ENCODE measurements around the gene AUH.

AUH gene

DNA sequence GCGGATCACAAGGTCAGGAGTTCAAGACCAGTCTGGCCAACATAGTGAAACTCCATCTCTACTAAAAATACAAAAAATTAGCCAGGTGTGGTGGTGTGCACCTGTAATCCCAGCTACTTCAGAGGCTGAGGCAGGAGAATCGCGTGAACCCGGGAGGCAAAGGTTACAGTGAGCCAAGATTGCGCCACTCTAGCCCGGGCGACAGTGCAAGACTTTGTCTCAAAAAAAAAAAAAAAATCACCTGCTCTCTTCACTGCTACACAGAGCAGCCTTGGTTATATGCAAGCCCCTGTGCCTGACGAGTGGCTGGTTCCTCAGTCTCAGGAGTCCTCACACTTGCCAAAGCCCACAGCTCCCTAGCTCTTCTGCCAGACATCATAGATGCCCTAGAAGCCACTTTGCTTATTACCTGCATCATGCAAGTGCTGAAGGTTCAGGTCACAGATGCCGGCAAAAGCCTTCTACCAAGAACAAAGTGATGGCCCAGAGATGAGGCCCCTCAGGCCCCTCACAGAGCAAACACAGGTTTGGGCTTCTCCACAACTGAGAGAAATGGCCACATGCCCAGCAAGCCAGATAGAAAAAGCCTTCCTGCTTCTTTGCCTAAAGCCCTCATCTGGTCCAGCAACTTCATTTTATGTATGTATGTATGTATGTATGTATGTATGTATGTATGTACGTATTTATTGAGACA is 176.4 kb downstream of the AUH start:
- DNase-seq, result no peak

DNA sequence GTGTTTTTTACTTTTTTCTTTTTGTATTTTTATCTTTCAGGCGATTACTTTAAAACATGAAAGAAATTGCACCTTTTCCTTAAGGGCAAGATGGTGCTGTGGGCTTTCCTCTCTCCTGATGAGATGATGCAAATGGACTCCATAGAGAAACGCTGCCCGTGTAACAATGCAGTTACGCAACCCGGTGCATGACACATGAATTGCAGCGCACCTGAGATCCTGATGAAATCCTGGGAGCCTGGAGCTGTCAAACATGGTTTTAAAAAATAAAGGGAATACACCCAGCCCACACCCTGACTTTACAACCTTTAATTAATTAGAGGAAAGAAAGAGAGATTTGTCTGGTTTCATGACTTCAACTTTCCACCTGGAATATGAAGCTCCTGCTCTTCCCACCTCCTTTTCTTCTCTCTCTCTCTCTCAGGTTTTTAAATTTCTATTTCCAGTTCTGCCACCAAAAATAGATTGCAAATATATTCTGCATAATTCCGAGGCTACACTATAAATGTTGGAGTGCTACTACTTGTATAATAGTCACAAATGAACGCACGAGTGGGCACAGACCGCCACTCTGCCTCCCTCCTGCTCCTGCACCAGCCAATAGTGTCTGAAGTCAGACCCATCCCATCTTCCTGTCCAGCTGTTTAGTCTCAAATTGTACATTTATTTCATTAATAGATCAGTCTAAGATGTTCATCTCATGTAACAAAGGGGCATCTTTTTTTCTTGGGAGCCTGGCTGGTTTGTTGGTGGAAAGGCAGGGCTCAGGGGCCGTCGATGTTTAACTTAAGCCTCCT is 179.1 kb downstream of the AUH start:
- DNase-seq, result no peak

DNA sequence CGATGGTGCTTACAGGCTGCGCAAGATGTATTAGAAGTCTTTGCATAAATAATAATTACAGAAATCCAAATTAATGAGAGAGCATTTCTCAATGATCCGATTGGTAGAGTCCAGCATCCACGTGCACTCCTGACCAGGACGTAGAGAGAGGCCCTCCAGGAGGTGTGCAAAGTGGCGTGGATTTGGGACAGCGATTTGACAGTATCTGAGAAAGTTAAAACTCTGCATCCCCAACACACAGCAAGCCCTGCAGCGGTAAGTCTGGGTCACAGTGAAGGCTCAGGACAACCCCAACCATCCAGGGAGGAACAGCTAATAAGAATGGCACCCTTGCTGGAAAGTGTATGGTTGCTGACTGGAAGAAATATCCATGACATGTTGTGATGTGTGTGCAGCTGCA is 180.2 kb downstream of the AUH start:
- DNase-seq, result no peak

DNA sequence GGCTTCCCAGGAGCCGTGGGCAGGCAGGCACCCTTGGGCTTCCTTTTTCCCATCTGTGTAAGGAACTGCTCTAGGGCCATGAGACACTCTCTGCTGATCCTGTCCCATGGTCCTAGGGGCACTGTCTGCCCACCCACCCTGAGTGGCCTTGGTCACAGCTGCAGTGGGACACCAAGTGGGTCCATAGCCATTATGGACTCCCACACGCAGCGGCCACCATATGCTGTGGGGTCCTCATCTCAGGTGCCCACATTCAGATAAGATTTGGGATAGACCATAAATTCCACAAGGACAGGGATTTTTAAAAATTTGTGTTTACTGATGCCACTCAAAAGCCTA is 180.8 kb downstream of the AUH start:
- no peak for DNase-seq

DNA sequence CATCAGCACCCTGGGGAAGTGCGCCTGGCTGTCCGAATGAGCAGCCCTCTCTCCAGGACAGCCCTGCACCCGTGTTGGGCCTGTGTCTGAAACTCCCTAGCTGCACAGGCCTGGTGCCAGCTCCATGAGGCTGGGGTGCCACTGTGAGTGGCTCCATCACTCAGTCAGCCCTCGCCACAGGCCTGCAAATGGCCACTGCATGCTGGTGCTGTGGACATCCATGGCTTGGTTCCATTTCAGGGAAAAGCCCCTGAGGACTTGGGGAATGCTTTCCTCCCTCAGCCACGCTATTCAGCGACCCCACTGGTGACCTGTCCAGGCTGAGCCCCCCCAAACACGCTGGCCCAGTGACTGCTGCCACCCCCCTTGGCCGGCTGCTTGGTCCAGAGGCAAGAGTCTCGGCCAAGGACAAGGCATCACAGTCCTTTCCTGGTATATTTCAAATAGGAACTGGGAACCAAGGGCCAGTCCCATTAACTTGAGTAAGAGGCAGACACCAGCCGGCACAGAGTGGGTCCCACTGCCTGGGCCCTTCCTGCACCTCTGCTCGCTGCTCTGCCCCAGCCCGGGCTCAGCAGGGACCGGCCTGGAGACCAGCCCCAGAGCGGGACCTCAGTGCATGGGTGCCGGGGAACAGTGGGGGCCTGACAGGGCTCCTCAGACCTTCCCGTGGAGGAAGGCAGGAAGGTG is 181.3 kb downstream of the AUH start:
- no peak for DNase-seq

DNA sequence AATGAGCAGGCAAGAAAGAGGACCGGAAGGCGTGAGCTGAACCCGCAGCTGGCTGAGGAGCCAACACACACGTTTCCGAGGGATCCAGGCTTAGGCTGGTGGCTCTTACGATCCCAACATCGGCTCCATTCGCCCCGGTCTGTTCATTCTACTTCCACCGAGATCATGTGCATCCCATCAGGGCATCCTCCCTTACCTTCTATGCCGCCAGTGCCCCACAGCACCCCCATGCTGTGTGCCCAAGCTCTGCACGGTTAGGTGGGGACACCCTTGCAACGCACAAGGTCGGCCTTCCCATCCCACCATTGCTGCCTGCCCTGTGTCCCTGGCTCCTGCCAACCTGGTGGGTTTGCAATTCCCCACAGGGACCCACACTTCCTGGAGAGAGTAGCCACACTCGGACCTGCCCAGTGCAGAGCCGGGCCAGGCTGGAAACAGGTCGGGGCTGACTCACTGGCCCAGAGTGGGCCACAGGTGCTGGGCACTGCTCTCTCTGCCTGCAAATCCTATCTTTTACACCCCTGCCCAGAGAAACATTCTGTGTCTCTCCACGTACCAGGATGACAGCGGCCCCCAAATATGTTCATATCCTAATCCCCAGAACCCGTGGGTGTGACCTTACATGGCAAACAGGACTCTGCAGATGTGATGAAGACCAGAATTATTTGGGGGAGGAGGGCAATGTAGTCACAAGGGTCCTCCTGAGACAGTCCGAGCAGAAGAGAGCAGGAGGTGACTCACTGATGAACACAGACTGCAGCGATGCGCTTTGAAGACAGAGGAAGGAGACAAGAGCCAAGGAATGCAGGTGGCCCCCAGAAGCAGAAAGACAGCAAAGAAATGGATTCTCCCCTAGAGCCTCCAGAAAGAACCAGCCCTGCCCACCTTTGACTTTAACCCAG is 182.2 kb downstream of the AUH start:
- DNase-seq, result no peak

DNA sequence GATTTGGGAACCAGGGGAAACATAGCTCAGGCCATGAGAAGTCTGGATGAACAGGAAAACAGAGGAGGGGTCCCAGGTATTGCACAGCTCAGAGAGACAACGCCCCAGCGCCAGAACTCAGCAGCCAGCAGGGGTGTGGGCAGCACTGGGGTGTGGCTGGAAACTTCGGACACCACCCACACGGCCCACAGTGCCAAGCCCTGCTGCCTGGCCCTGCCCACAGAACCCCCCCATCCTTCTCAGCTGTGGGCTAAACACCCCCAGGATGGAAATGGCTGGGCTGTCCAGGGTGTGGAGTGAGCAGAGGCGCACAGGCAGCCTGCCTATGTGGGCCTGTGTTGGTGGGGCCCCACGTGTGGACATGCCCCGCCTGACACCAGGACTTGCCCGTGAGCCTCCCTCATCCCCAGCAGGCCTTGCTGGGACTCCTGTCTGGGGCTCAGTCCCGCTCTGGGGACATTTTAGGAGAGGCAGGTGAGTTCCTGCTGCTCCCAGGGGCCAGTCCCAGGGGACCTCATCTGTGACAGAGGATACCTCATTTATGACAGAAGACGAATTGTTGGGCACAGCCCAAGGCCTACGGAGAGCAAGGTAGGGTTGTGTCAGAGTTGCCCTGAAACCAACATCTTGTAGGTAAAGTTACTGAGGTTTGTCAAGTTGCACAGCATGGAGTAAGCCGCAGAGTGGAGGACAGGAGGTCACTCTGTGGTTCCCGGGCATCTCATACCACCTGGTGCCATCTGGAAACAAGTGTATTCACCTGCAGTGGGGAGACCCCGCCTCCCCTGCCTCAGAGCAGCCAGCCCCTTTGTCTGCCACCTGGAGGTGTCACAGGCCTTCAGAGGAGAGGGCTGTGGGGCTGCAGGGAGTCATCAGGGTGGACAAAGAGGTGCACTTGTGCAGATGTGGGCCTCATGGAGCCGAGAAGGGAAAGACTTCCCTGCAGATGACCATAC is 183.2 kb downstream of the AUH start:
- no peak for DNase-seq

DNA sequence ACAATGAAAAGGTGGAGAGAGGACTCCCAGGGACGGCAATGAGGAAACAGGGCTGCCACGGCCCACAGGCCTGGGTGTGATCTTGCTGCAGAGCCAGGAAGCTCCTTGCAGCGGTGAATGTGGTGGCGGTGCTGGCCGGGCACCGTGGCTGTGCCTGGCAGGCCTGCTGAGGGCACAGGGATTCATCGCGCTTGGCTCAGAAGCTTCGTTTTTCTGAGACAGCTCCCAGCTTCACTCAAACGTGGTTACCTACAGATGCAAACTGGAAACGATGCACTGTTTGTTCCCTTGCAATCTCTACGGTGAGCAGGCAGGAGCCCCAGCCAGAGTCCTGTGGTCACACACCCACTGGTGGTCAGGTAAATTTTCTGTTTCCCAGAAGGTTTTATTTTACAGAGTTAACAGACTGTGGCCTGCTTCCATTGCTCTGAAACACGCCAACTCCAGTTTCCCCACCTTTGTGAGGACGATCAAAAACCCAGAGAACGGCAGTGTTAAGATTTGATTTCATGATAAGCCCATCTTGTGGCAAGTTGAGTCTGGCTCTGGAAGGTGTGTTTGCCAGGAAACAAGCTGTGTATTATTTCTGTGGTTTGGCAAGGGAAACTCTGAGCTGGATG is 183.9 kb downstream of the AUH start:
- DNase-seq, result no peak

DNA sequence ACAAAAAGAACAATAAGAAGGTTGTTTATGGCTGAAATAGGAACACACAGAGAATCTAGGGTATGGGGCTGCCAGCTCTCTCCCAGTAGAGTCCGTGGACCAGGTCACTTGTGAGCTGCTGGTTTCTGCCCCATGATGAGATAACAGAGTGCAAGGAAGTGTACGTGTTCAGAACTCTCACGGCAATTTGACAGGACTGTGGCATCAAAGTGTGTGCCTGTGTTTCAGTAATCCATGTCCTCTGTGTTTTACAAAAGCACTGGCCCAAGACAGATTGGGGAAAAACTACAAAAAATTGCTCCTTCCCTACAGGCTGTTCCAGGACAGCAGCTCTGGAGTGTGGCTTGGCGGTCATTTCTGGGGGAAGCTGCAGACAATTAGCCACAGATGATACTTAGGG is 184.6 kb downstream of the AUH start:
- DNase-seq, result no peak

DNA sequence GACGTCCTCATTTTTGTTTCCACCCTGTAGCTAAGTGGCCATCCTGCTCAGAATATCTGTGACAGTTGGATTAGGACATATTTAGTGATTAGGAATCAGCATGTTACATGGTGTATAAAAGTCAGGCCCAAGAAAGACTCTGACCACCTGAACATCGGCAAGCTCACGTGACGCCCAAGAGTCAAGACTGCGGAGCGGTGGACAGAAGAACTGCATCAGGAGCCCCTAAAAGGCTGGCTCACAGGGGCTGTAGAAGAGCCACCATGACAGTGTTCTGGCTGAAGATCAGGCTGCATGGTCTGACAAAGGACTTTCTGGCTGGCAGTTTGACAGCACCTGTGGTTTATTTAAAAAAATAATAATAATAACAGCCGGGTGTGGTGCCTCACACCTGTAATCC is 185.3 kb downstream of the AUH start:
- no peak for DNase-seq

DNA sequence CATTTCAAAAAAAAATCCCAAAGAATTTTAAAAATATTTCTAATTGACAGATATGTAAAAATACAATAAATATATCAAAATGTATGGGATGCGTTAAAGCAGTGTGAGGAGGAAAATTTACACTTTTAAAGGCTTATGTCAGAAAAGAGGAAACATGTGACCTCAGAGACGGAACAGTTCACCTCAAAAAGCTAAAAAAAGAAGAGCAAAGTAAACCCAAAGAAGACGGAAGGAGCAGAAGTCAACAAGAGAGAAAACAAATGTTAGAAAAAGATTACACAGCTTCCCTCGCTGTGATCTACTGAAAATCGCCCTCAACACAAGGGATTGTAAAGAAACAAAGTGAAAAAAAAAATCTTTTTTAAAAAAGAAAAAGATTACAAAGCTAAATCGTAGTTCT is 186.9 kb downstream of the AUH start:
- no peak for DNase-seq

DNA sequence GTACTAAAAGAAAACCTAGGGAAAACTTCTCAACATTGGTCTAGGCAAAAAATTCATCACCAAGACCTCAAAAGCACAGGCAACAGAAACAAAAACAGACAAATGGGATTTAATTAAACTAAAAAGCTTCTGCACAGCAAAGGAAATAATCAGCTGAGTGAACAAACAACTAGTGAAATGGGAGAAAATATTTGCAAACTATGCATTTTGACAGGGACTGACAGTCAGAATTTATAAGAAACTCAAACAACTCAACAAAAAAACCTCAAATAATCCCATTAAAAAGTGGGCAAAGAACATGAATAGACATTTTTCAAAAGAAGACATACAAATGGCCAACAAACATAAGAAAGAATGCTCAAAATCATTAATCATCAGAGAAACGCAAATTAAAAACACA is 189.4 kb downstream of the AUH start:
- DNase-seq, result no peak

DNA sequence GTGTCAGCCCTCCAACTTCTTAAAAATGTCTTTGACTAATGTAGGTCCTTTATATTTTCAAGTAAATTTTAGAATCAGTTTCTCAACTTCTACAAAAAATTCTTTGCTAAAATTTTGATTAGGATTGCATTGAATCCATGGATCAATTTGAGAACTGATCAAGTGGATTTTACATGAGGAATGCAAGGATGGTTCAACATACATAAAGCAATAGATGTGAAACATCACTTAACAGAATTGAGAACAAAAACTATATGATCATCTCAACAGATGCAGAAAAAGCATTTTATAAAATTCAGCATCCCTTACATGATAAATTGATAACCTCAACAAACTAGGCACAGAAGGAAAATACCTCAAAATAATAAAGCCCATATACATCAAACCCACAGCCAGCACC is 190.8 kb downstream of the AUH start:
- no peak for DNase-seq

DNA sequence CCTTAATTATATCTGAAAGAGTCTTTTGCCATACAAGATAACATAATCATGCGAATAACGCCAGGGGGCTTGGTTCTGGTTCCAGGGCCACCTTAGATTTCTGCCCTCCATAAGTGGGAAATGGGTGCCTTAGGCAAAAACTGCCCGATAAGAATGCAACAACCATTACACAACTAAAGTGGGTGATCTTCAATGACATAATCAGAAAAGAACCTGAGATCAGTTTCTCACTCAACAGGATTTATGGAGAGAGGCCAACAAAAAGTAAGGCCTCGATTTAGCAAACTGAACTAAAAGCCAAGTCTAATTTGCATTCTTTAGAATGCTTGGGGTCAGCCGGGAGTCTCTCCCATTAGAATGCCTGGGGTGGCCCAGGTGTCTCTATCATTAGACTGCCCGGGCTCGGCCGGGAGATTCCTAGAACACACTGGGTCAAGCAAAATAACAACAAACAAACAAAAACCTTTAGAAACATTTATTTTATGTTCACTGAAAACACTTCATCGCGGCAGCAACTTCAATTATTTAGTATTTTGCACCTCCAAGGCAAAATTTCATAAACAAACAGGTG is 194.8 kb downstream of the AUH start:
- no peak for DNase-seq

DNA sequence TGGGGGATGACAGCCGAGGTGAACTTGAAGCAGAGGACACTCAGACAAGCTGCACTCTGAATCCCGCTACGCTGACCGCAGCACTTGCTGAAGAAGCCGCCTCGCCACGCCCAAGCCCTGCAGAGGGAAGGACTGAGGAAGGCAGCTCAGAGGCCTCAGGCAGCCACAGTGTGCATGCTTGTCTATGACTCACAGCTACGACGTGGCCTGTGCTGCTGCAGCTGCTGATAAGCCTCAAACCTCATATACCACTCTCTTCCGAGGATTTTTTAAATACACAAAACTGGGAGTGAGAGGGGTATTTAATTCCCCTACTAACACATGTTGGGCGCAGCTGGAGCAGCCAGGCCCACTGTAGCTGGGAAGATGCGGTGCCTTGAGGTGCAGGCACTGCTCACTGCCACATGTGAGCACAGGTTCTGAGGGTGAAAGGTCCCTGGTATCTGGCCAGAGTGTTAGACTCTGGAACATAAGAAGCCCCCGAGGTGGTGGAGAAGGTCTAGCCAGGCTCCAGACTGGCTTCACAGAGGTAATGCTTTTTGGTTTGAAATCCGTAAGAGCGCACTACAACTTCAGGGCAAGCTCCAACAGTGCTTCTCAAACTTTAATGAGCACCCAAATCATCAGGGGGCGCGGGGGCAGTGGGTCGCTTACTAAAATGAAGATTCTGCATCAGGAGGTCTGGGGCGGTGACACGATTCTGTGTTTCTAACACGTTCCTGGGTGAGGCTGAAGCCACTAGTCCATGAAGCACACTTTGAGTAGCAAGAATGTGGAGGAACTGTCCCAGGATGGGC is 196.8 kb downstream of the AUH start:
- DNase-seq, result no peak

Data from DMS79 (cell line).